Measurements from ENCODE around the gene F7.
A peak's percentile ranks its signal among the peaks of the same experiment; 100 is the strongest.
"Not testable (repeated sequence)": the region's sequence is repeated elsewhere in the genome, so short reads cannot be mapped to it uniquely, and the experiment has no call there.

Gene F7

DNA sequence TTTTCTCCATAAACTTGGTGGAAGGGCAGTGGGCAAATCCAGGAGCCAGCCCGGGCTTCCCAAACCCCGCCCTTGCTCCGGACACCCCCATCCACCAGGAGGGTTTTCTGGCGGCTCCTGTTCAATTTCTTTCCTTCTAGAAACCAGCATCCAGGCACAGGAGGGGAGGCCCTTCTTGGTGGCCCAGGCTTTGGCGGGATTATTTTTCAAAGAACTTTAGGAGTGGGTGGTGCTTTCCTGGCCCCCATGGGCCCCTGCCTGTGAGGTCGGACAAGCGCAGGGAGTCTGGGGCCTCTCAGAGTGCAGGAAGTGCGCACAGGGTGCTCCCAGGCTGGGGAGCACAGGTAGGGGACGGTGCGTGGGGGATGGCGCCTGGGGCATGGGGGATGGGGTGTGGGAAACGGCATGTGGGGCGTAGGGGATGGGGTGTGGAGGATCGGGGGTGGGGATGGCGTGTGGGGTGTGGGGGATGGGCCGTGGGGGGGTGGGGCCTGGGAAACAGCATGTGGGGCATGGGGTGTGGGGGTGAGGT lies 396 bp downstream of the F7 start:
- DNase-seq, result no peak

DNA sequence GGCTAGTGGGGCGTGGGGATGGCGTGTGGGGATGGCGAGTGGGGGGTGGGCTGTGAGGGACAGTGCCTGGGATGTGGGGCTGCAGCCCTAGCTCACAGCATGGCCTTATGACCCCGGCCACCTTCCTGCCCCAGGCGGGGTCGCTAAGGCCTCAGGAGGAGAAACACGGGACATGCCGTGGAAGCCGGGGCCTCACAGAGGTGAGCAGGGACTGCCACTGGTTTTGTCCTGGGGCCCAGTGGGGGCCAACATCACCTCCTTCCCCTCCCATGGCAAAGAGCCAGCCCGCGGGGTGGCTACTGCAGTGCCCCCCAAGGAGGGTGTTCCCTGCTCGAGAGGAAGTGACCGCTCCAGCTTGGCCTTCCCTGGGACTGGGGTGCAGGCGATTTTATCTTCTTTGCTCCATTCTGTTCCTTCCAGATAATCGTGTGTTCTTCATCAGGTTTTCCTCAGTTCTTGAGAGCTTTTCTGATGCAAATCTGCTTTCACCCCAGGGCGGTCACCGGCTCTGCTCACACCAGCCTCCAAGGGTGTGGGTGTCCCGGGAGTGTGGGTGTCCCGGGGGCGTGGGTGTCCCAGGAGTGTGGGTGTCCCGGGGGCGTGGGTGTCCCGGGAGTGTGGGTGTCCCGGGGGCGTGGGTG lies 1.2 kb downstream of the F7 start:
- DNase-seq, result no peak

DNA sequence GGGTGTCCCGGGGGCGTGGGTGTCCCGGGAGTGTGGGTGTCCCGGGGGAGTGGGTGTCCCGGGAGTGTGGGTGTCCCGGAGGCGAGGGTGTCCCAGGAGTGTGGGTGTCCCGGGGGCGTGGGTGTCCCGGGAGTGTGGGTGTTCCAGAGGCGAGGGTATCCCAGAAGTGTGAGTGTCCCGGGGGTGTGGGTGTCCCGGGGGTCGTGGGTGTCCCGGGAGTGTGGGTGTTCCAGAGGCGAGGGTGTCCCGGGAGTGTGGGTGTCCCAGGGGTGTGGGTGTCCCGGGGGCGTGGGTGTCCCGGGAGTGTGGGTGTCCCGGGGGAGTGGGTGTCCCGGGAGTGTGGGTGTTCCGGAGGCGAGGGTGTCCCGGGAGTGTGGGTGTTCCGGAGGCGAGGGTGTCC lies 2.9 kb downstream of the F7 start:
- not testable (repeated sequence) for DNase-seq

DNA sequence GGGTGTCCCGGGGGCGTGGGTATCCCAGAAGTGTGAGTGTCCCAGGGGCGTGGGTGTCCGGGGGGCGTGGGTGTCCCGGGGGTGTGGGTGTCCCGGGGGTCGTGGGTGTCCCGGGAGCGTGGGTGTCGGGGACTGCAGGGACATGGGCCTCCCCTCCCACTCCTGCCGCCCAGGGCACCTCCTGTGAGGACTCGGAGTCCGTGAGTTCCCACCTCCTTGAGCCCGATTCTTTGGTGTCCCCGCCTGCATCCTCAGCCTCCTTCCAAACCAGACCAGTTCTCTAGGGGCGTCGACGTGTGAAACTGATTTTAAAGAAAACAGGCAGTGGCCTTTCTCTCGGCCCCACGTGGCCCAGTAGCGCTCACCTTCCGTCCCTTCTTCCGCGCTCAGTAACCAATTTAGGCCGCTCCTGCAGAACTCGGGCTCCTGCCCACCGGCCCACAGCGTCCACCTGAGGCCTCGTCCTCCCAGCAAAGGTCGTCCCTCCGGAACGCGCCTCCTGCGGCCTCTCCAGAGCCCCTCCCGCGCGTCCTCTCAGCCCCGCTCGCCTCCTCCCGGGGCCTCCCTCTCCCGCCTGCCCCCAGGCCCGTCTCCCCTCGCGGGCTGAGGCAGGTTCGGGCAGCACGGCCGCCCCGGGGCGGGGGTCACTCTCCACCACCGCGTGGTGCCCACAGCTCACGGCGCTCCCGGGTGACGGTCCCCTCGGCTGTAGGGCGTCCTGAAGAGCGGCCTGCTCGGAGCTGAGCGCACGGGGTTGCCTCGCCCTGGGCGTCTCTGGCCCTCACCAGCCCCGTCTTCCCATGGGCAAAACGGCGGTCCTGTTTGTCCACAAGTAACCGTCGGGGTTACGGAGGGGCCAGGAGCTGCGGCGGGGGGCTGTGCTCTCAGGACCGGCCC lies 3.8 kb downstream of the F7 start:
- DNase-seq, result no peak

DNA sequence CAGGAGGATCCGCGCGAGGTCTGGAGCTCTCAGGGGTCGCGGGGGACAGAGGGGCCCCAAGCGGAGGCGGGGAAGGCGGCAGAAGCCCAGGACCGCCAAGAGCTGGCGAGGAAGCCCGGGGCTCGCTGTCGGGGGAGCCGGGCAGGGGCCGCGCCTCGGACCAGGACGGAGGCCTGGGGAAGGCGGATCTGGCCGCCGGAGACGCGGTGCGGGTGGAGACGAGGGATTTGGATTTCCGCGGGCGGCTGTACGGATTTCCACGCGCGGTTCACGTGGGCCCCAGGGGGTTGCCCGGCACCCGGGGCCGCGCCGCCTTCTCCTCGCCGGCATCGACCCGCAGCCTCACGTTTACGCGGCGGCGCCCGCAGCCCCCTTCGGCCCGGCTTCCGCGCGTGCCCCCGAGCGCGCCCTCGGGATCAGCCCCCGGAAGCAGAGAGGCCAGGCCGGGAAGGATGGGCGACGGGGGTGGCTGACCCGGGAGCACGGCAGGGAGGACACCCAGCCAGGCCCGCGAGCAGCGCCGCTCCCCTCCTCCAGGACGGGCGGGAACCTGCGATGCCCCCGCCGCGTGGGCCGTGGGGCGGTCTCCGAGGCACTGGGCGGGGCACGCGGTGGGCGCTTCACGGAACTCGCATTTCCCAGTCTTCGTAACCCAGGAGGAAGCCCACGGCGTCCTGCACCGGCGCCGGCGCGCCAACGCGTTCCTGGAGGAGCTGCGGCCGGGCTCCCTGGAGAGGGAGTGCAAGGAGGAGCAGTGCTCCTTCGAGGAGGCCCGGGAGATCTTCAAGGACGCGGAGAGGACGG lies 4.7 kb downstream of the F7 start:
- peak; percentile 18 for DNase-seq

DNA sequence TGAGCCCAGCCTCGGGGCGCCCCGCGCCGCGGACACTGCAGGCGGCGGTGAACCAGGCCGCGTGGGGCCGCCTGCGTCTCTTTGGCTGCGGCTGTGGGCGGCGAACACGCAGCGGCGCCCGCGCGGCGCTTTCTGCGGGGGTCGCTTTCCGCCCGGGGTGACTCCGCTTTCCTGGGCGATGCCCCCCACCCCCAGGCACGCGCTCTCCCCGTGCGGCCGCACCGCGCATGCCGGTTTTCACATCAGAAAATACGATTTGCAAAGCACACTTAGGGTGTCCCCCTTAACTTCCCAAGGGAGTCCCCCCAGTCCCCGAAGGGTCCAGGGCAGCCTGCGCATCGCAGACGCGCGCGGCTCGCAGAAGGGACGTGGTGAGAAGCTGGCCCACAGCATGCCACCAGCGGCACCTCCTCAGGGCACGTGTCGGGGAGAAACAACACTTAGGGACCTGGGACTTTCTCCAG lies 5.3 kb downstream of the F7 start:
- no peak for DNase-seq

DNA sequence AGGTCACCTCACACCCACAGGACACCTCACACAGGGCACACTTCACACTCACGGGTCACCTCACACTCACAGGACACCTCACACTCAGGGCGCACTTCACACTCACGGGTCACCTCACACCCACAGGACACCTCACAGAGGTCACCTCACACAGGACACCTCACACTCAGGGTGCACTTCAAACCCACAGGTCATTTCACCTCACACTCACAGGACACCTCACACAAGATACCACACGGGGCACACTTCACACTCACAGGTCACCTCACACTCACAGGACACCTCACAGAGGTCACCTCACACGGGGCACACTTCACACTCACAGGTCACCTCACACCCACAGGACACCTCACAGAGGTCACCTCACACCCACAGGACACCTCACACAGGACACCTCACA lies 6.2 kb downstream of the F7 start:
- not testable (repeated sequence) for DNase-seq

DNA sequence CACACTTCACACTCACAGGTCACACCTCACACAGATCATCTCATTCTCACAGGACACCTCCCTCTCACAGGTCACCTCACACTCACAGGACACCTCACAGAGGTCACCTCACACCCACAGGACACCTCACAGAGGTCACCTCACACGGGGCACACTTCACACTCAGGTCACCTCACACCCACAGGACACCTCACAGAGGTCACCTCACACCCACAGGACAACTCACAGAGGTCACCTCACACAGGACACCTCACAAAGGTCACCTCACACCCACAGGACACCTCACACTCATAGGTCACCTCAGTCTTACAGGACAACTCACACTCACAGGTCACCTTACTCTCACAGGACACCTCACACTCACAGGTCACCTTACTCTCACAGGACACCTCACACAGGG lies 6.9 kb downstream of the F7 start:
- not testable (repeated sequence) for DNase-seq

DNA sequence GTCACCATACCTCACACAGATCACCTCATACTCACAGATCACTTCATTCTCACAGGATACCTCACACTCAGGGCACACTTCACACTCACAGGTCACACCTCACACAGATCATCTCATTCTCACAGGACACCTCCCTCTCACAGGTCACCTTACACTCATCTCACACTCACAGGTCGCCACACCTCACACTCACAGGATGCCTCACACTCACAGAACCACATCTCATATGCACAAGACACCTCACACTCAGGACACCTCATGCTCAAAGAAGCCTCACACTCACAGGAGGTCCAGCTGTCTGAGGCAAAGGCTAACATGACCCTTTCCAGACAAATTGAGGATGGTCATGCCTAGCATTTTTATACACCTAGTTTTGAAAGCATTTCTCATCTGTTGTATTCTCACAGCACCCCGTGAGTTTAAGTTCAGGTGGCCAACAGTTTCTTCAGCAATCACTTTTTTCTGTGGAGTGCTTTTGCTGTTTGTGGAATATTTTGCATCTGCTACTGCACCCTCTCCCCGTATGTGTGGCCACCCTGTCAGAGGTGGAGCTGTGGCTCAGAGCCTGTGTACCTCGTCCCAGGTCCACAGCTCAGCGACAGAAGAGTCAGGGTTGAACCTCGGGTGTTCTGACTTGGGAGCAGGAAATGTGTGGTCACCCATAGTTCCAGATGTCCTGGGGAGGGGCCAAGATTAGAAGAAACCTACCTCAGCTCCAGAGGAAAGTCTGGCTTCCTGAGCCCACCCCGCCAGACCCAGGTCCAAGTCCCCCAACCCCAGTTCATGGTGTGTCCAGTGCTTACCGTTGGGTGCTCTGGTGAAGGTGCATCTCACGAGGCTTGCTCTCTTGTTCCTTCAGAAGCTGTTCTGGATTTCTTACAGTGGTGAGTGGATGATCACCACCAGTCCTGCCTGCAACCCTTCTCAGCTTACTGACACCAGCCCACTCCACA lies 7.6 kb downstream of the F7 start:
- peak; percentile 2 for DNase-seq

DNA sequence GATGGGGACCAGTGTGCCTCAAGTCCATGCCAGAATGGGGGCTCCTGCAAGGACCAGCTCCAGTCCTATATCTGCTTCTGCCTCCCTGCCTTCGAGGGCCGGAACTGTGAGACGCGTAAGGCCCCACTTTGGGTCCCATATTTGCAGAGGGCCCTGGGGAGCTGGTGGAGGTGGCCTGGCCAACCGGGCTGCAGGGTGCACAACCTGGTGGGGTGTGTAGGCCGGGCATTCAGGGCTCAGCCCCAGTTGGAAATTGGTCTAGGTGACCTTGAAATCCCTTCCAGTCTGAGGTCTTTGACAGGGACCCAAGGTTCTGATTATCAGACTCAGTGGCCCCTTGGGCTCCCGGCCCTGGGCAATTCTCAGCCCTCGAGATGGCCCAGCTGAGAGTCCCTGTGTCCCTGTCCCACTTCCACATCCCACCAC lies 8.3 kb downstream of the F7 start:
- peak; percentile 1 for DNase-seq

DNA sequence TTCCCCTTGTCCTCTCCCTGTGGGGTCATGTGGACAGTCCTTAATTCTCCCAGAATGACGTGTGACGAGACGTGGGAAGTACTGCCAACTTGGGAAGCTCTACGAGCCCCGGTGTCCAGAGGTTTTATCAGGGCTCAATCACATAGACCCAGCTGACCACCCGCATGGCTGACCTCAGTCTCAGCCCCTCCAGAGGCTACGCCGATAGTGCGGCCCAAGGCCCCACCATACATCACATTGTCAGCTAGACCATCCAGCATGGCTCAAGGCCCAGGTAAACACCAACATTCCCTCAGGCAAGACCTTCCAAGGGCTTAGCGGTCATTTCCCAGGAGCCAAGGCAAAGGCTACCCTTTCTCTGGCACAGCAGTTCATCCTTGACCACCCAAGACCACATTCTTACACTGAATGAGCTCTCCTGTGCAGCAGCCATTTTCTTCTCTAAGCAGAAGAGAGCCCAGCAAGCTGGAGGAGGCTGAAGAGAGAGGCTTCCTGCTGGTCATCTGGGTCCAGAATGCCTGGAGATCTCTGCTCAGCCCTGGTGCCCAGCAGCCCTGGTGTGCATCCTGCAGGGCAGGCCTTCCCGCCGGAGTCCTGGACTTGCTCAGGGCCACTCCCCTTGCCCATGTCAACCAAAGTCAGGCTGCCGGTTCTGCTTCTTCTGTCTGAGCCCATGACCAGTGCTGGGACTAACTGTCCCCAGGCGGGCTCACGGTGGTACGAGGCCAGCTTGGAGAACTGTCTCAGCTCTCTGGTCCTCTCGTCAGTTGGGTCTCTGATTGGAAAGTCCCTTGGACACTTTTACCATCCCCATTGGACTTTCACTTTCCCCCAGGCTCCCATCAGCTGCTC lies 9.1 kb downstream of the F7 start:
- no peak for DNase-seq

DNA sequence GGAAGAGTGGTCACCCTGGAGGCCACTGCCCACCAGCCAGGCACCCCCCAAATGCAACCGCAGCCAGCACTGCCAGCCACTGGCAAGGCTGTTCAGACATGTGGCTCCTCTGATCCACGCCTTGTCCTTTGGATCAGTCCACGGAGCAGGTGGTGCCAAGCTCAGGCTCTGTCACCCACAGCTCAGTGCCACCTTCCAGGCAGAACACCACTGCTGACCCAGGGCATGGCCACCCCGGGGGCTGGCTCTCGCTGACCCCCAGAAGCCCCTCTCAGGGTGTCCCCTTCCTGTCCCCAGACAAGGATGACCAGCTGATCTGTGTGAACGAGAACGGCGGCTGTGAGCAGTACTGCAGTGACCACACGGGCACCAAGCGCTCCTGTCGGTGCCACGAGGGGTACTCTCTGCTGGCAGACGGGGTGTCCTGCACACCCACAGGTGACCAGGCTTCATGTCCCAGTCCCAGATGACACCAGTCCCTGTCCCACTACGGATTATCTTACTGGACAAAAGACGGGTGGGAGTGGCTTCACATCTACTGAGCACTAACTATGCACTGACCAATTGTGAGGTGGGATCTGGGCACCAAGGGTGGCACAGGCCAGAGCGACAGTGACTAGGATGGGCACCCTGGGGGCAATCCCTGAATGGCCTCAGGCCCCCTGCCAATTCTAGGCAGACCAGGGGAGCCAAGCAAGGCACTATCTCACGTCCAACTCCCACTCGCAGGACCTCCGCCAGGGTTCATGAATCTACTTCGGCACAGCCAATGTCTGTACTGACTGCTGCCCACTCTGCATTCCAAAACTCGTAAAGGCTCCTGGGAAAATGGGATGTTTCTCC lies 10.0 kb downstream of the F7 start:
- no peak for DNase-seq

DNA sequence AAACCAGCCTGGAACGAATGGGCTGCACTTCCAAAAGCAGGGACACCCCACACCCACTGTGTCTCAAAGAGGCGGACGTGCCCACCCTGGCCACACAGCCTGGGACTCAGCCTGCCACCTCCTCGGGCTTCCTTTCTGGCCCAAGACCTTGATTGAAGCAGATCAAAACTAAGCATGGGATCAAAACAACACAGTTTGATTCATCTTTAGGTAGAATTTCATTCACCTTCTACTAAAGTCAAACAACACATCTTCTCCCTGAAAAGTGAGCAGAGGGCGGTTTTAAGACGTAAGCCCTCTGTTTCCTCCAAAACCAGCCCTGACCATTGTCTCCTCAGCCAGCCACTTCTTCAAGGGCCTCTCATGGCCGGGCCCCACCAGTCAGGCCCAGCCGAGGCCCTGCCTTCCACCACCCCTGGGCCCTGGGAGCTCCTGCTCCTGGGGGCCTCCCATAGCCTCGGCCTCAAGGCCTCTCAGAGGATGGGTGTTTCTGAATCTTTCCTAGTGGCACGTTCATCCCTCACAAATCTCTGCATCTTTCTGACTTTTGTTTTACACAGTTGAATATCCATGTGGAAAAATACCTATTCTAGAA lies 10.7 kb downstream of the F7 start:
- no peak for DNase-seq

DNA sequence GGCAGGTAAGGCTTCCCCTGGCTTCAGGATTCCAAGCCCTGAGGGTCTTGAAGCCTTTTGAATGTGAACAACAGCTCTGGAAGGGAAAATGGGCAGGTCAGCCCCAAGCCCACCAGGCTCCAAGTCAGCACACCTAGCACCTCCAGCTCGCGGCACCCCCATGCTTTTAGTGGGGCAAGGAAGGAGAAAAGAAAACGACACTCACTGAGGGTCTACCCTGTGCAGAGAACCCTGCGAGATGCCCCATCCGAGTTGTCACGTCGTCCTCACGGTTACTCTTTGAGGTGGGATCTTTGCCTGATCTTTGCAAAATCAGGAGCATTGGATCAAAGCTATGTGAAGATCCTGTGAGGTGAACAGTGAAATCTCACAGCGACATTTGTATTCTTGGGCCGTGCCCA lies 11.3 kb downstream of the F7 start:
- no peak for DNase-seq

DNA sequence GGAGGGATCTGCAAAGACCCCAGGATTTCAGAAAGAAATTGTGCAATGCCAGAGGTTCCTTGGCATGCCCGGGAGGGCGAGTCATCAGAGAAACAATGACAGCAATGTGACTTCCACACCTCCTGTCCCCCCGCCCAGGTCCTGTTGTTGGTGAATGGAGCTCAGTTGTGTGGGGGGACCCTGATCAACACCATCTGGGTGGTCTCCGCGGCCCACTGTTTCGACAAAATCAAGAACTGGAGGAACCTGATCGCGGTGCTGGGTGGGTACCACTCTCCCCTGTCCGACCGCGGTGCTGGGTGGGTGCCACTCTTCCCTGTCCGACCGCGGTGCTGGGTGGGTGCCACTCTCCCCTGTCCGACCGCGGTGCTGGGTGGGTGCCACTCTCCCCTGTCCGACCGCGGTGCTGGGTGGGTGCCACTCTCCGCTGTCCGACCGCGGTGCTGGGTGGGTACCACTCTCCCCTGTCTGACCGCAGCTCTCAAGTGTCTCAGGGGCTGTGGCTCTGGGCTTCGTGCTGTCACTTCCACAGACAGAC lies 11.8 kb downstream of the F7 start:
- no peak for DNase-seq

DNA sequence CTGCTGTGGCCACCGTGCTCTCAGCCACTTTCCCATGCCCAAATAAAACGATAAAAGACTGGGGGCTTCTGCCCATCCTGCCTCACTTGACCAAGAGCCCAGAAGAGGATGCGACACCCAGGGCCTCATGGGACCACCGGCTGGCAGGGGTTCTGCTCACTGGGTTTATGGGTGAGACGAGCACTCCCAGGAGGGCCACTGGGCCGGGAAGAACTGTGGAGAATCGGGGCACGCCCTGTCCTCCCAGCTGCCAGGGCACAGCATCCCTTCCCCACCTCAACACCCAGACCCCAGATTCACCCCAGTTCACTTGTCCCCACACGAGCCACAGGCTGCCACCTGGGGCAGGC lies 12.3 kb downstream of the F7 start:
- no peak for DNase-seq

DNA sequence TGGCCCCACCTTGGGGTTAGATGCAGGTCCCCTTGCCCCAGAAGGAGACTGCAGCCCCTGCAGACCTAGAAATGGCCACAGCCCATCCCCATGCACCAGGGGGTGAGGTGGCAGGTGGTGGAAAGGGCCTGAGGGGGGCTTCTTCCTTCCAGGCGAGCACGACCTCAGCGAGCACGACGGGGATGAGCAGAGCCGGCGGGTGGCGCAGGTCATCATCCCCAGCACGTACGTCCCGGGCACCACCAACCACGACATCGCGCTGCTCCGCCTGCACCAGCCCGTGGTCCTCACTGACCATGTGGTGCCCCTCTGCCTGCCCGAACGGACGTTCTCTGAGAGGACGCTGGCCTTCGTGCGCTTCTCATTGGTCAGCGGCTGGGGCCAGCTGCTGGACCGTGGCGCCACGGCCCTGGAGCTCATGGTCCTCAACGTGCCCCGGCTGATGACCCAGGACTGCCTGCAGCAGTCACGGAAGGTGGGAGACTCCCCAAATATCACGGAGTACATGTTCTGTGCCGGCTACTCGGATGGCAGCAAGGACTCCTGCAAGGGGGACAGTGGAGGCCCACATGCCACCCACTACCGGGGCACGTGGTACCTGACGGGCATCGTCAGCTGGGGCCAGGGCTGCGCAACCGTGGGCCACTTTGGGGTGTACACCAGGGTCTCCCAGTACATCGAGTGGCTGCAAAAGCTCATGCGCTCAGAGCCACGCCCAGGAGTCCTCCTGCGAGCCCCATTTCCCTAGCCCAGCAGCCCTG lies 12.8 kb downstream of the F7 start:
- DNase-seq, result no peak

DNA sequence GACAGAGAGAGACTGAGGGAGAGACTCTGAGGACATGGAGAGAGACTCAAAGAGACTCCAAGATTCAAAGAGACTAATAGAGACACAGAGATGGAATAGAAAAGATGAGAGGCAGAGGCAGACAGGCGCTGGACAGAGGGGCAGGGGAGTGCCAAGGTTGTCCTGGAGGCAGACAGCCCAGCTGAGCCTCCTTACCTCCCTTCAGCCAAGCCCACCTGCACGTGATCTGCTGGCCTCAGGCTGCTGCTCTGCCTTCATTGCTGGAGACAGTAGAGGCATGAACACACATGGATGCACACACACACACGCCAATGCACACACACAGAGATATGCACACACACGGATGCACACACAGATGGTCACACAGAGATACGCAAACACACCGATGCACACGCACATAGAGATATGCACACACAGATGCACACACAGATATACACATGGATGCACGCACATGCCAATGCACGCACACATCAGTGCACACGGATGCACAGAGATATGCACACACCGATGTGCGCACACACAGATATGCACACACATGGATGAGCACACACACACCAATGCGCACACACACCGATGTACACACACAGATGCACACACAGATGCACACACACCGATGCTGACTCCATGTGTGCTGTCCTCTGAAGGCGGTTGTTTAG lies 13.7 kb downstream of the F7 start:
- no peak for DNase-seq

Measured in activated gamma-delta T cell treated with Interleukin-2 at 50 U/mL for 16 hours (primary cell).